ENCODE data around the gene LLGL1. TPM values are rescaled to one million over a fixed set of nuclear protein-coding genes. Genes with fewer than 3 reads are reported as not detected.

Gene LLGL1
- polyA plus RNA-seq, 3 donors: 0.52 to 10.8 (median 0.76) TPM

DNA sequence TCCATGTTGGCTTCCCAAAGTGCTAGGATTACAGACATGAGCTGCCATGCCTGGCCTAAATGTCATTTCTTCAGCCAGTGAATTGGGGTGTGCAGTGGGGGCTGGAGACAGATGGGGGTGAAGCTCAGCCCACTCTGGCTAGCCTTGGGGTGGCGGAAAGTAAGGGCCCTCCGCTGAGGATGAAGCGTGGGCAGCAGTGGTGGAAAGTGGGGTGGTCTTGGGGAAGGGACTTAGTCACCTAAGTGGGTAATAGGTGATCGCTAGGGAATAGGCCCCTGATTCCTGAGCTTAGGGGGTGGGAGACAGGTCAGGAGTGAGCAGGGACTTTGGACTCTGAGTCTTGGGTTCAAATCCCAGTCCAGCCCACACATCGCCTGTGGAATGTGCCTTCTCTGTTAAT lies 2.2 kb downstream of the LLGL1 start:
- Histone ChIP-seq H3K9ac (ENCODE audit: insufficient read depth, low read length, poor library complexity, severe bottlenecking) (no peak overlapping the region), H2AFZ (ENCODE audit: insufficient read depth, low read depth, low read length, poor library complexity, severe bottlenecking) (no peak overlapping the region), H3K36me3 (replicated peaks in 1 of 2; ENCODE audit: control insufficient read depth in 1 of 2, insufficient read depth in 2 of 2, low read length in 2 of 2) (peaks cover under 1 to 3% of the 10 kb centered on the region in 2 donors), H3K27ac (ENCODE audit: low read depth in 1 of 2, low read length in 2 of 2) (no peak overlapping the region), H3K79me2 (ENCODE audit: insufficient read depth, low read length) (no peaks in the 10 kb centered on the region), H4K20me1 (ENCODE audit: insufficient read depth, low read length) (peaks cover 3% of the 10 kb centered on the region), H3K4me2 (replicated peaks; ENCODE audit: extremely low read depth, low read length, poor library complexity, severe bottlenecking) (no peak overlapping the region), H3K4me3 (replicated peaks in 1 of 3; ENCODE audit: low read depth in 2 of 3, low read length in 3 of 3) (no peak overlapping the region), H3K9me3 (replicated peaks in 1 of 2; ENCODE audit: control insufficient read depth in 1 of 2, insufficient read depth in 1 of 2, low read length in 2 of 2) (no peaks in the 10 kb centered on the region), H3K4me1 (ENCODE audit: control insufficient read depth in 1 of 2, insufficient read depth in 2 of 2, low read length in 2 of 2) (peaks cover 13 to 17% of the 10 kb centered on the region in 2 donors), H3K27me3 (ENCODE audit: control insufficient read depth in 2 of 2, insufficient read depth in 2 of 2, low read length in 2 of 2) (no peaks in the 10 kb centered on the region)
- Mint-ChIP-seq H3K9me3 (peaks cover 0 to 2% (median 0%) of the 10 kb centered on the region in 7 donors), H3K4me3 (no peak overlapping the region), H3K27ac (no peak overlapping the region), H3K4me1 (peaks cover 23% of the 10 kb centered on the region), H3K36me3 (peaks cover 4 to 8% of the 10 kb centered on the region in 2 donors), H3K27me3 (ENCODE audit: low read depth in 3 of 3) (peaks cover 3 to 7% (median 5%) of the 10 kb centered on the region in 3 donors)
- WGBS (ENCODE audit: insufficient coverage): 96% methylated on average over 4 of the region's 5 CpGs
- TF ChIP-seq CTCF (IDR thresholded peaks at IDR 0.05): no peak
- no peak for DNase-seq
- intact Hi-C loops (cut with micrococcal nuclease): no loop called here

DNA sequence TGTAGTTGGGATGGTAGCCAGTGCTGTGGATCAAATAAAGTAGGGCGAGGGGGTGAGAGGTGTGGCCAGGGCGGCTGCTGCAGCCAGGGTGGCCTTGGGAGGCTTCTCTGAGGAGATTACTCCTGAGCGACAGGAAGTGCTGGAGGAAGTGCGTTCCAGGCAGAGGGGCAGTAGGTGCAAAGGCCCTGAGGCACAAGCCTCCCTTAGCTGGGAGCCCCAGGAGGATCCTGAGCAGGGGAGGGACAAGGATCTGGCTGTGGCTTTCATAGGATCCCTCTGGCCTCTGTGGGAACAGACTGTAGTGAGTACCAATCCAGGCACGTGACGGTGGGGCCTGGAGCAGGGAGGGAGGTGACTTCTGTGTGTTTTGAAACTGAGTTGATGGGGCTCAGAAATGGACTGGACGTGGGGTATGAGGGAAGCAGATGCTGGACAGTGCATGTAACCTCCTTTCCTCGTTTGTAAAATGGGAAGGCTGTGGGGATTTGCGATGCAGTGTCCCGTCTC lies 2.8 kb downstream of the LLGL1 start:
- Mint-ChIP-seq H3K27ac (no peak overlapping the region), H3K4me3 (no peak overlapping the region), H3K27me3 (ENCODE audit: low read depth in 3 of 3) (peaks cover 3 to 7% (median 5%) of the 10 kb centered on the region in 3 donors), H3K36me3 (peaks cover 6 to 11% of the 10 kb centered on the region in 2 donors), H3K4me1 (peaks cover 23% of the 10 kb centered on the region), H3K9me3 (peaks cover 0 to 2% (median 0%) of the 10 kb centered on the region in 7 donors)
- Histone ChIP-seq H3K9ac (ENCODE audit: insufficient read depth, low read length, poor library complexity, severe bottlenecking) (no peak overlapping the region), H3K4me3 (replicated peaks in 1 of 3; ENCODE audit: low read depth in 2 of 3, low read length in 3 of 3) (no peak overlapping the region), H4K20me1 (ENCODE audit: insufficient read depth, low read length) (peaks cover 3% of the 10 kb centered on the region), H3K4me2 (replicated peaks; ENCODE audit: extremely low read depth, low read length, poor library complexity, severe bottlenecking) (no peak overlapping the region), H2AFZ (ENCODE audit: insufficient read depth, low read depth, low read length, poor library complexity, severe bottlenecking) (no peak overlapping the region), H3K27me3 (ENCODE audit: control insufficient read depth in 2 of 2, insufficient read depth in 2 of 2, low read length in 2 of 2) (no peaks in the 10 kb centered on the region), H3K79me2 (ENCODE audit: insufficient read depth, low read length) (no peaks in the 10 kb centered on the region), H3K36me3 (replicated peaks in 1 of 2; ENCODE audit: control insufficient read depth in 1 of 2, insufficient read depth in 2 of 2, low read length in 2 of 2) (peaks cover 4 to 7% of the 10 kb centered on the region in 2 donors), H3K4me1 (ENCODE audit: control insufficient read depth in 1 of 2, insufficient read depth in 2 of 2, low read length in 2 of 2) (peaks cover 13 to 17% of the 10 kb centered on the region in 2 donors), H3K27ac (ENCODE audit: low read depth in 1 of 2, low read length in 2 of 2) (no peak overlapping the region), H3K9me3 (replicated peaks in 1 of 2; ENCODE audit: control insufficient read depth in 1 of 2, insufficient read depth in 1 of 2, low read length in 2 of 2) (no peaks in the 10 kb centered on the region)
- intact Hi-C loops (cut with micrococcal nuclease): no loop called here
- TF ChIP-seq CTCF (IDR thresholded peaks at IDR 0.05): no peak
- DNase-seq: no peak
- WGBS (ENCODE audit: insufficient coverage): 95% methylated on average over 8 of the region's 10 CpGs
